PC-3 (cell line): Measurements from ENCODE around the gene PTGR1. TPM values are rescaled to one million over a fixed set of nuclear protein-coding genes. Genes with fewer than 3 reads are reported as not detected.

ENCODE experiments used
- ATAC-seq: fragments of 200-7000 bp; cut with Tn5 transposase; 2 replicates; pipeline ENCODE4 v1.9.1; 2020; ENCODE audit warnings: mild to moderate bottlenecking, moderate library complexity
- BruUV-seq: library from RNA; stranded (reverse); fragments of 400-500 nt; replicated peaks from 2 replicates; lab custom pipeline; 2021; lab: Mats Ljungman, UMichigan
- CTCF ChIA-PET: fragments of 300-600 bp; sonication (Branson Sonifier 250); formaldehyde crosslinking; loops from one replicate; lab custom pipeline; 2022; ENCODE audit warnings: antibody characterized with exemption; lab: Charles Lee
- POLR2A ChIA-PET: fragments of 300-600 bp; sonication (Branson Sonifier 250); formaldehyde crosslinking; loops from one replicate; lab custom pipeline; 2022; ENCODE audit warnings: antibody characterized with exemption; ENCODE audit not compliant: unreplicated experiment; lab: Charles Lee
- DNase-seq: peaks from one replicate; pipeline ENCODE4 v3.0.0-alpha.2; 2015
- H2AFZ ChIP-seq: fragments of 300-600 bp; sonication (generic); 2 replicates; pipeline ENCODE4 v1.6.0; 2016; ENCODE audit warnings: antibody characterized with exemption, low read length
- H3F3A ChIP-seq: fragments of 300-600 bp; sonication (generic); one replicate; pipeline ENCODE4 v1.6.0; 2017; ENCODE audit warnings: antibody characterized with exemption, low read length, control low read depth, mild to moderate bottlenecking; ENCODE audit not compliant: unreplicated experiment
- H3K27ac ChIP-seq: fragments of 300-600 bp; sonication (generic); 2 replicates; pipeline ENCODE4 v1.5.1; 2016; ENCODE audit warnings: mild to moderate bottlenecking, low read length
- H3K27me3 ChIP-seq: fragments of 300-600 bp; sonication (generic); 2 replicates; pipeline ENCODE4 v1.6.1; 2016; ENCODE audit warnings: low read length, mixed read lengths
- H3K36me3 ChIP-seq: fragments of 300-600 bp; sonication (generic); 2 replicates; pipeline ENCODE4 v1.6.1; 2016; ENCODE audit warnings: low read depth, mixed run types, low read length, mixed read lengths
- H3K4me1 ChIP-seq: fragments of 300-600 bp; sonication (generic); 2 replicates; pipeline ENCODE4 v1.5.1; 2016; ENCODE audit warnings: low read length; ENCODE audit not compliant: insufficient read depth
- H3K4me2 ChIP-seq: fragments of 300-600 bp; sonication (generic); 2 replicates; pipeline ENCODE4 v1.6.0; 2016; ENCODE audit warnings: low read length
- H3K4me3 ChIP-seq: fragments of 300-600 bp; sonication (generic); 2 replicates; pipeline ENCODE4 v1.5.1; 2016; ENCODE audit warnings: mild to moderate bottlenecking, low read length, mixed read lengths
- H3K79me2 ChIP-seq: fragments of 300-600 bp; sonication (generic); 2 replicates; pipeline ENCODE4 v1.6.1; 2017; ENCODE audit warnings: low read length, mixed read lengths
- H3K9ac ChIP-seq: fragments of 300-600 bp; sonication (generic); 2 replicates; pipeline ENCODE4 v1.6.0; 2016; ENCODE audit warnings: mild to moderate bottlenecking, low read length
- H3K9me2 ChIP-seq: fragments of 300-600 bp; sonication (generic); replicated peaks from 2 replicates; pipeline ENCODE4 v1.6.1; 2016; ENCODE audit warnings: mixed run types, low read length, mixed read lengths
- H3K9me3 ChIP-seq: fragments of 300-600 bp; sonication (generic); 2 replicates; pipeline ENCODE4 v1.6.1; 2016; ENCODE audit warnings: low read length, mixed read lengths
- H4K20me1 ChIP-seq: fragments of 300-600 bp; sonication (generic); 2 replicates; pipeline ENCODE4 v1.6.1; 2016; ENCODE audit warnings: low read length, mixed read lengths
- CTCF ChIP-seq: fragments of 300-600 bp; sonication (generic); conservative IDR thresholded peaks from 2 replicates; pipeline ENCODE4 v1.5.1; 2017; ENCODE audit warnings: antibody characterized with exemption, low read depth, mild to moderate bottlenecking, low read length
- EZH2 ChIP-seq: fragments of 300-600 bp; sonication (generic); IDR thresholded peaks from one replicate; pipeline ENCODE4 v1.6.1; 2017; ENCODE audit warnings: antibody characterized with exemption, mild to moderate bottlenecking, low read length; ENCODE audit not compliant: unreplicated experiment
- EZH2phosphoT487 ChIP-seq: fragments of 300-600 bp; sonication (generic); IDR thresholded peaks from 2 replicates; pipeline ENCODE4 v1.6.1; 2018; ENCODE audit warnings: mild to moderate bottlenecking, antibody characterized with exemption, low read length, borderline replicate concordance
- intact Hi-C: fragments of 100-400 bp; cut with micrococcal nuclease; formaldehyde crosslinking; loops from 2 replicates; pipeline ENCODE4 v1.9.0; 2023
- total RNA-seq: library from RNA; depleted of rRNA; stranded (reverse); fragments of >200 nt; gene quantifications from 2 replicates; pipeline ENCODE4 v1.2.3, GENCODE V29; 2014; rRNA removed

Gene PTGR1
- total RNA-seq, 1 experiment from 2014 or later: 43.1 TPM

DNA sequence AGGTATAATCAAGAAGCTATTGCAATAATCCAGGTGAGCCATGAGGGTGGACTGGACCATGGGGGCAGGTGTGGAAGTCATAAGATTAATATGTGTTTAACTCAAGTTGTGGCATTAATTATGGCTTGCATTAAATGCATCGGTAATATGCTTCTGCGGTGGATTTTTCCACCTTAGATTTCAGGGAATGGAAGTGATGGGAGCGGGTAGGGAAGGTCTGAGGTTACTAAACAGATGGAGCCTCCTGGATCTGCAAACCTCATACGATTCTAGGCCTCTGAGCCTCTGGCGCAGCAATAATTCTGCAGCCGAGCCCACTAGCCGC, 74.8 kb downstream of the PTGR1 start:
- no TSS peak for BruUV-seq
- no peaks in the 10 kb centered on the region for H4K20me1 ChIP-seq
- DNase-seq (no peak), ATAC-seq (no peak)
- POLR2A ChIA-PET: no interaction called here
- peak overlapping the region; percentile 74 for H3K4me3 ChIP-seq
- TF ChIP-seq EZH2phosphoT487: no peak
- no peak for TF ChIP-seq EZH2
- TF ChIP-seq CTCF: no peak
- H3K9ac ChIP-seq: peak overlapping the region; percentile 66
- H3K9me2 ChIP-seq: no peaks in the 10 kb centered on the region
- peak overlapping the region; percentile 91 for H2AFZ ChIP-seq
- peaks cover 7% of the 10 kb centered on the region; the same call in 1 of the 2 replicates for H3K4me1 ChIP-seq
- H3K27ac ChIP-seq: no peak overlapping the region
- intact Hi-C loops: loop anchor here (2.0 kb wide), 1 partner anchor 40 kb away; the partner anchor contains the start of gene ECPAS
- peaks cover 16% of the 10 kb centered on the region for H3K36me3 ChIP-seq
- H3K4me2 ChIP-seq: peak overlapping the region; percentile 95
- peaks cover 13% of the 10 kb centered on the region for H3K79me2 ChIP-seq
- H3F3A ChIP-seq: no peaks in the 10 kb centered on the region
- CTCF ChIA-PET: no interaction called here
- no peaks in the 10 kb centered on the region for H3K9me3 ChIP-seq
- H3K27me3 ChIP-seq: no peaks in the 10 kb centered on the region

- DNase-seq (peak; percentile 21), ATAC-seq (no peak; the same call in 1 of the 2 replicates)
- no peak overlapping the region for H3K4me2 ChIP-seq
- no peaks in the 10 kb centered on the region for H3K36me3 ChIP-seq
- no peaks in the 10 kb centered on the region for H3K9me3 ChIP-seq
- no peaks in the 10 kb centered on the region for H3F3A ChIP-seq
- no peaks in the 10 kb centered on the region for H3K9me2 ChIP-seq
- H3K4me3 ChIP-seq: no peak overlapping the region
- no peak overlapping the region for H3K9ac ChIP-seq
- TF ChIP-seq EZH2phosphoT487: no peak
- TF ChIP-seq CTCF: no peak
- no peak for TF ChIP-seq EZH2
- H3K4me1 ChIP-seq: no peaks in the 10 kb centered on the region
- BruUV-seq: no TSS peak
- CTCF ChIA-PET: no interaction called here
- POLR2A ChIA-PET: no interaction called here
- H4K20me1 ChIP-seq: no peaks in the 10 kb centered on the region
- 0 out of 2 replicates have a peak overlapping the region, but pooled peaks have one; percentile 30 for H2AFZ ChIP-seq
- intact Hi-C loops: no loop called here
- no peaks in the 10 kb centered on the region for H3K79me2 ChIP-seq
- H3K27me3 ChIP-seq: no peaks in the 10 kb centered on the region
- no peak overlapping the region for H3K27ac ChIP-seq
These were observed 83.4 kb downstream of the PTGR1 start for GRCh38 chr9:111516061-111516465.

DNA sequence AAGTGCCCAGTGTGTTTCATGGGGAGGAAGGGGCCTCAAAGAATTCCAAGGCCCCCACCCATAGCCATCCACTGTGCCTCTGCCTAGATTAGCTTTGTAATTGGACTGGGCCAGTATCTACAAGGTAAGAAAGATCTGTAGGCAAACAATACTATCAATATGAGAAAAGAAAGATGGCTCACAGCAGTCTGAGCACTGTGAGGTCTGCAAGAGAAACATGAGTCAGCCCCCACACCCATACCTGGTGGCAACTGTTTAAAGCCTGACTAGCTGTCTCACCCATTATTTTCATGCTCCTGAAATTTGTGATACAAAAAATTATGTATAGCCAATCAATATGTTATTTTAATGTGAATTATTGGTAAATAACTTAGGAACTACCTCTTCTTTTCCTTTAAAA, 84.5 kb downstream of the PTGR1 start:
- Histone ChIP-seq H3K9me3 (no peaks in the 10 kb centered on the region), H2AFZ (no peak overlapping the region), H3K79me2 (no peaks in the 10 kb centered on the region), H3K36me3 (no peaks in the 10 kb centered on the region), H3K9me2 (no peaks in the 10 kb centered on the region), H3K4me2 (no peak overlapping the region), H3K4me3 (no peak overlapping the region), H3F3A (no peaks in the 10 kb centered on the region), H3K27me3 (no peaks in the 10 kb centered on the region), H4K20me1 (no peaks in the 10 kb centered on the region), H3K4me1 (no peaks in the 10 kb centered on the region), H3K9ac (no peak overlapping the region), H3K27ac (no peak overlapping the region)
- TF ChIP-seq EZH2phosphoT487: no peak
- TF ChIP-seq EZH2: no peak
- TF ChIP-seq CTCF: no peak
- intact Hi-C loops: no loop called here
- DNase-seq: peak; percentile 9
- ChIA-PET CTCF (no interaction called here), POLR2A (no interaction called here)
- ATAC-seq: no peak
- no TSS peak for BruUV-seq

Other genes starting within 250 kb of the PTGR1 start
- gene ECPAS, start 115.3 kb downstream of the PTGR1 start, total RNA-seq: 69.0 and 87.3 TPM in 2 replicates
- 3.0 and 3.9 TPM in 2 replicates for gene ZNF483, start 74.5 kb downstream of the PTGR1 start, total RNA-seq
- gene DNAJC25, start 31.7 kb upstream of the PTGR1 start, total RNA-seq: 5.1 and 5.9 TPM in 2 replicates
- gene GNG10, start 62.0 kb upstream of the PTGR1 start, total RNA-seq: 27.1 and 50.7 TPM in 2 replicates
- gene SHOC1, start 195.3 kb upstream of the PTGR1 start, total RNA-seq: 0.18 TPM in 1 of 2 replicates, not detected in the other